Non-pigmented ciliary epithelial cell (primary cell): ENCODE data around the gene RBBP8NL.
A peak's percentile ranks its signal among the peaks of the same experiment; 100 is the strongest.

Source experiments
- DNase-seq: peaks from one replicate; pipeline ENCODE4 v3.0.0-alpha.2; 2010; ENCODE audit warnings: low read depth

The RBBP8NL gene

DNA sequence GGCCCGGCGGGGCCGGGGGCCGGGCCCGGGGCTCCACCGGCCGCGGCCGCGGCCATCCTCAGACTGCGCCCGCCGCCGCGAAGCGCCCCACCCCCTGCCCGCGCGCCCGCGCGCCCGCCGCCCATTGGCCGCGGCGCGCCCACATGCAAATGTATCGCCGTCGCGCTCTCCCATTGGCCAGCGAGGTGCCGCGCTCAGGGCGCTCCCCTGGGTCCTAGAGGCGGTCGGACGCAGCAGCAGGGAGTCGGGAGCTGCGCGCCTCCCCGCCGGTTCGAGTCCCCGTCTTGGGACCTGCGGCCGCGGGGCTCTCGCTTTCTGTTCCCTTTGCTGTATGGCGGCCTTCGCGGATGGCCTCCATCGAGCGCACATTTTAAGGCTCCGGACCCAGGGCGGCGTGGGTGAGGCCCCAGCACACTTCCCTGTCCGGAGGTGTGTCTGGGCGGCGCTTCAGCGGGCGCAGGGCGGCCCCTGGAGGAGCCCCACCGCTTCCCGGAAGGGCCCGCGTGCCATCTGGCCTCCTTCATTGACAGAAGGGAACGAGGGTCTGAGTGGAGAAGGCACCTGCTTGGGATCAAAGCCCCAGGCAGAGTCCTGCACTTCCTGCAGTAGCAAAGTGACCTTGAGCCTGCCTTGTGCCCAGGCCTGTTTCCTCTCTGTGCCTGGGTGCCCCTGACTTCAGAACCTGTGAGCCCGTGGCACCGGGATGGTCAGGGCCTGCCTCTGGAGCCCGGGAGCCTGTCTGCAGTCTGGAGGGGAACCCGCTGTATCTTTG is 19.9 kb downstream of the RBBP8NL start, which contains the start of gene CABLES2:
TSS of gene CABLES2 (minus strand) at position 65 of the 772 bp plus-strand sequence. CDS start at position 56, 9 bp downstream.
- peak; percentile 45 for DNase-seq

DNA sequence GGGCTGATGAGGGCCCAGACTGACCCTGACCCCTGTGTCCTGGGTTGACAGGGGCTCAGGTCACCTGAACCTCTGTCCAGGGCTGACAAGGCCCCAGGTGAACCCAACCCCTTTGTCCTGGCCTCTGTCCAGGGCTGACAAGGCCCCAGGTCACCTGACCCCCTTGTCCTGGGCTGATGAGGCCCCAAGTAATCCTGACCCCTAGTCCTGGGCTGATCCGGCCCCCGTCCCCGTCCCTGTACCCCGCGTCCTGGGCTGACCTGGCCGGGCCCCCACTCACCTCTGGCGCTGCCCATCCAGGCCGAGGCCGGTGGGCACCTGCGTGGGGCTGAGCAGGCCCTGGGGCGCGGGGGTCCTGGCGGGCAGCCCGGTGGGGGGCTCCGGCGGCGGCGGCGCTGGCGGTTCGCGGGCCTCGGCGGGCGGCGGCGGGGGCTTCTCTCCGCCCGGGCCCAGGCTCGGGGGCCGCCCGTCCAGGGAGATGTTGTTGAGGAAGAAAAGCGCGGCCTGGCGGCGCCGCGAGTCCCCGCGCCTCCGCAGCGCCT is 20.6 kb downstream of the RBBP8NL start:
- DNase-seq = no peak

DNA sequence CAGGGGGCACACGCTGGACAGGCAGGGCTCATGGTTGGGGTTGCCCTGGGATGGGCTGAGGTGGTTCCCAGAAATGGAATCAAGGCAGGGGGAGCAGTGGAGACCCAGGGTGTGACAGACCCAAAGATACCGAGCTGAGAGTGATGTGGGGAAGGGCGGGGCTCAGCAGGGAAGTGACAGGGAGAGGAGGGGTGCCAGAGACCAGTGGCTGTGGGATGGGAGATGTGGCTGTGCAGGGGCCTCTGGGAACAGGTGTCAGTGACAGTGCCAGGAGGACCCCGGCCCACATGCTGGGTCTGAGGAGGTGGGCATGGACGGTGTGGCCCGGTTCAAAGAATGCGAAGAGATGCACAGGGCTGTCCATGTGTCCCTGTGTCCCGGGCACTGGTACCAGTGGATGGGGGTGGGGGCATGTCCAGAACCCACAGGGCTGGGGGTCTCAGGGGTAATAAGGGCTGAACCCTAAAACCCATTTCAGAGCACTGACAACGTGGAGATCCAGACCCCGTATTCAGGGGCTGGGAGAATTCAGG is 21.3 kb downstream of the RBBP8NL start:
- DNase-seq = no peak

- no peak for DNase-seq
Observed at GRCh38 chr20:62405108-62405980, 22.0 kb downstream of the RBBP8NL start.

- no peak for DNase-seq
Observed at GRCh38 chr20:62404761-62405107, 22.6 kb downstream of the RBBP8NL start.

GRCh38 chr20:62404112-62404665 is 23.1 kb downstream of the RBBP8NL start:
- no peak for DNase-seq

GRCh38 chr20:62403331-62403730 is 24.0 kb downstream of the RBBP8NL start:
- DNase-seq = no peak

GRCh38 chr20:62402456-62403150 is 24.7 kb downstream of the RBBP8NL start:
- no peak for DNase-seq

DNA sequence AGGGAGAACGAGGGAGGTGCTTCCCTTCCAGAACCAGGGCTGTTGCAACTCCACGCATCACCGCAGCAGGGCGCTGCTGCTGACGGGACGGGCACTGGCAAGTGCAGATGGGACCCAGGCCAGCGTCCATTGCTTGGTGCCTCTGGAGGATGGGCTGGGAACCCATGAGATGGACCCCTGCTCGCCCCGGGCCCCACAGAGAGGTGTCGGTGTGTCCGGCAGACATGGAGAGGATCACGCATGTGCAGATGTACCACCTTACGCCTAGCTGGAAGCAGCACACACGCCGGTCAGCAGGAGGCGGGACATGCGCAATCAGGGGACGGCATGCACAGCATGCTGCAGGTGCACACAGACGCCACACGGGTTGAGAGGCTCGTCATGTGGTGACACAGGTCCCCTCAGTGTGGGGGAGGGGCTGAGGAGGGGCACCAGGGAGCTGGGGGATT is 26.0 kb downstream of the RBBP8NL start:
- DNase-seq = no peak

DNA sequence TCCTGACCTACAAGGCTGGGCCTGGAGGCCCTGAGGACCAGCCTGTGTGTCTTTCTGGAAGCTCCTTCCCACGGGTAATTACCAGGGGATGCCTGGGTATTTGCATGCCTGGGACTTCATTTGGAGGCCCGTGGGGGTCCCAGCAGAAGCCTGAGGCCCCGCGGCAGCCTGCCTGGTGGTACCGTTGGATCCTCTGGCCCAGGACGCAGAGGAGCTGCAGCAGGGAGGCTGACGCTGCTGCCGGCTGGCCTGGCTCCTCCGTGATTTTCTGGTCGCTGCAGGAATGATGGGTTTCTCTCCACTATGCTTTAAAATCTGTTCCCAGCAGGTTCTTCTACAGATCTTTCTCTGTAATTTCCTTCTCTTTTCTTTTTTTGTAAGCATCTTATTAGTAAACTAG is 26.8 kb downstream of the RBBP8NL start:
- DNase-seq = no peak

GRCh38 chr20:62400021-62400420 is 27.3 kb downstream of the RBBP8NL start:
- DNase-seq = no peak

DNA sequence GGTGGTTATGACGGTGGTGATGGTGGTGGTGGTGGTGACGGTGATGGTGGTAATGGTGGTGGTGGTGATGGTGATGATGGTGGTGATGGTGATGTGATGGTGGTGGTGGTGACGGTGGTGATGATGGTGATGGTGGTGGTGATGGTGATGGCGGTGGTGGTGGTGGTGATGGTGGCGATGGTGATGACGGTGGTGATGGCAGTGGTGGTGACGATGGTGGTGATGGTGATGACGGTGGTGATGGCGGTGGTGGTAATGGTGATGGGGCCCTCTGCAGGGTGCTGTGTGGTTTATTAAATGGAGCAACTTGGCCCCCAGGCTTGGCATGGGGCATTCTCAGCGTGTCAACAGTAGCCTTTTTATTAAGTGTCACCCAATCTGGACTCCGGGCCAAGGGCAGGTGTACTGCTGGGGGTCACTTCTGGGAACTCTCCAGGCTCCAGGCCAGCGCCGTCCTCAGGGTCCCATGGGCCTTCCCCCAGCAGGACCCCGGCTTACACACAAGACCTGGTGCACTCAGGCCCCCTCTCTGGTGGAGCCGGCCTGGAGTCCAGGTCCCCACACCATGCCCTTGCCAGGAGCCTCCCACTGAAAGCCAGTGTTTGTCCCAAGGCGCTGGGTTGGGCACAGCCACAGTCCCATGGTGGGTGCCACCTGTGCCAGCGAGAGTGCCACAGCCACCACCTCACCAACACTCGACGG is 29.1 kb downstream of the RBBP8NL start:
- no peak for DNase-seq

DNA sequence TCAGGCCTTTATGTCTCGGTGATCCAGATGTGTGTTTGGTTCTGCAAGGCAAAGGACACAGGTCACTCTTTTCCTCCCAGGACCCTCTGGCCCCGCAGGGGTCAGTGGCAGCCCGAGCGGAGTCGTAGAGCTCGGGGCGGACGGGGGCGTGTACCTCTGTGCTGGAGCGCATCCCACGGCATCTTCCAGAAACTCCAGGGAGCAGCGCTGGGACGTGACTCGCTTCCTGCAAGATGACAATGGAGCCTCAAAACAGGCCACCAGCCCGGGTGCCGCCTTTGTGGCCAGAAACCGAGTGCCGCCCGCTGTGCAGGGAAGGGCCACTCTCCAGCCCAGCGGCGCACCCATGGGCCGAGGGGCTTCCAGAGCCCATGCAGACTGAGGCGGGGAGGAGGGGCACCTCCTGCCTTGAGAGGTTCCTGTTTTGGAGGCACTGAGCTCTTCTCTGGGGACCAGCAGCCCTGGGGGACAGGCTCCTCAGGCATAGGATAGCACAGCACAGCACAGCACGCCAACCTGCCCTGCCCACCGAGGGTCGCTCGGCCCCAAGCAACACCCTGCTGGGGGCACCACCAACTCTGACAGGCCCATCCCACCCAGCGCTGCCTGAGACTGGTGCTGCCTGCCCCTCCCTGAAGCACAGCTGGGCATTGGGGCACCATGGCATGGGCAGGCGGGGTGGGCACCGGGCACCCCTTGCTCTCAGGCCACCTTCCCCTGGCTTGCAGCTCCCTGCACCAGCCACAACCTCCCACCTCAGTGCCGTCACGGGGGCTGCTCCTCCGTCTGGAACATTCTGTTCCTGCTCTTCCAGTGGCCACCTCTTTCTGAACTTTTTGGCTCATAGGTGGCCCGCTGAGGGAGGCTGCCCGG is 30.7 kb downstream of the RBBP8NL start:
- DNase-seq = no peak

GRCh38 chr20:62395311-62396242 is 31.8 kb downstream of the RBBP8NL start:
- DNase-seq = no peak

- DNase-seq = no peak
Observed at GRCh38 chr20:62394248-62395245, 32.8 kb downstream of the RBBP8NL start.

DNA sequence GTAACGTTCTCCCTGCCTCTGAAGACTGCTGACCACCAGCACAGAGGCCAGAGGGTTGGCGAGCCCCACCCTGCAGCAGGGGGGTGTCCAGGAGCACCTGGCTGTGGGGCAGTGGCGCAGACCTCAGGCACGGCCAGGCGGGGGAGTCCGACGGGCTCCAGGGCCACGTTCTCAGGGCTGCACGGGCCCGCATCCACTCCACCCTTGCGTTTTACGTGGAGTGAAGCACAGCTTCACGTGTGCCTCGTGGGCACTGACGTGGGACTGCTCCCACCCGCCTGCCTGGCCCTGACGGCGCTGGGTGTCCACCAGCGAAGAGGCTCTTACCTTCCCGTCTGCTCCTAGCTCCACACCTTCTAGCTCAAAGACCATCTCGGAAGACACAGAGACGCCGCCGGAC is 33.5 kb downstream of the RBBP8NL start:
- DNase-seq = no peak

GRCh38 chr20:62393335-62393665 is 34.0 kb downstream of the RBBP8NL start:
- DNase-seq = no peak
